Neuron (in vitro differentiated cells): Measurements from ENCODE around the gene CAMSAP2.

Experiments used
- H2AFZ ChIP-seq: one replicate; pipeline ENCODE4 v1.6.1; 2013; ENCODE audit warnings: low read depth, mild to moderate bottlenecking, inconsistent platforms, low read length, moderate library complexity
- H3K27me3 ChIP-seq: one replicate; pipeline ENCODE4 v1.6.1; 2013; ENCODE audit warnings: low read length; ENCODE audit not compliant: insufficient read depth
- H3K36me3 ChIP-seq: one replicate; pipeline ENCODE4 v1.6.1; 2013; ENCODE audit warnings: low read length; ENCODE audit not compliant: insufficient read depth
- H3K4me1 ChIP-seq: one replicate; pipeline ENCODE4 v1.6.1; 2013; ENCODE audit warnings: low read length; ENCODE audit not compliant: insufficient read depth
- H3K4me3 ChIP-seq: 2 replicates; pipeline ENCODE4 v1.5.1; 2013; ENCODE audit warnings: mild to moderate bottlenecking, low read length, moderate library complexity
- H3K9me3 ChIP-seq: one replicate; pipeline ENCODE4 v1.6.1; 2013; ENCODE audit warnings: low read length

Gene CAMSAP2

GRCh38 chr1:200909757-200910239 is 171.1 kb downstream of the CAMSAP2 start:
- no peaks in the 10 kb centered on the region for H3K9me3 ChIP-seq
- H3K4me1 ChIP-seq, result no peaks in the 10 kb centered on the region
- no peak overlapping the region for H3K4me3 ChIP-seq
- H2AFZ ChIP-seq, result no peak overlapping the region
- H3K36me3 ChIP-seq, result peaks cover 71% of the 10 kb centered on the region
- no peaks in the 10 kb centered on the region for H3K27me3 ChIP-seq
